ENCODE results near the gene GRK5. TPM values are rescaled to one million over a fixed set of nuclear protein-coding genes. Genes with fewer than 3 reads are reported as not detected.

The GRK5 gene
- total RNA-seq, 1 experiment from 2014 or later, result 1.2 TPM

DNA sequence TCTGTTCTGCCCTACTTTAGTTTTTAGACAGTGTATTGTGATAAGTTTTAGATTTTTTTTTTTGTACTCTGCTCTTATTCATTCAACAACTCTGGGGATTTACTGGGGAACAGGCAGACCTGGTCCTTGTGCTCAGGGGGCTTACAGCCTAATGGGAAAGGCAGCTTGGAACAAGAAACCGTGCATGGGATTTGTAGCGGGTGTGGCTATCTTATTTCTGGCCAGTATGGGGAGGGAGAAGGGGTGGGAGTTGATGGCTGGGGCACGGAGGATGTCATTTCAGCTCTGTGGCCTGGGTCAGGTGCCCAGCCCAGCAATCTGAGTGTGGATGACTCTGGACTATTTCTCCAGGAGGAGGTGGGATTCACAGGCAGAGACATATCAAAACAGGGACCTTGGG, 47.0 kb downstream of the GRK5 start:
- H2AK5ac ChIP-seq (ENCODE audit: insufficient read length, low read length), result no peak overlapping the region
- no peak overlapping the region for H3K23ac ChIP-seq (ENCODE audit: insufficient read length, low read depth, low read length)
- H3K79me1 ChIP-seq (ENCODE audit: insufficient read depth, low read depth, low read length, poor library complexity, severe bottlenecking), result no peaks in the 10 kb centered on the region
- no peak overlapping the region for H3K14ac ChIP-seq (ENCODE audit: insufficient read depth, low read length)
- Mint-ChIP-seq H3K27me3 (ENCODE audit: low read depth) (peaks cover 73% of the 10 kb centered on the region), H3K9me3 (peaks cover 2 to 4% of the 10 kb centered on the region in 2 experiments; a peak in 3 of 5 replicates), H3K4me1 (peaks cover 24 to 27% of the 10 kb centered on the region in 2 experiments), H3K27ac (no peak overlapping the region), H3K36me3 (ENCODE audit: insufficient read depth in 1 of 3, low read depth in 3 of 3) (peaks cover 0 to 6% (median 0%) of the 10 kb centered on the region in 3 experiments; a peak in 2 of 7 replicates), H3K4me3 (no peak overlapping the region)
- peaks cover 5% of the 10 kb centered on the region; the same call in 1 of the 2 replicates for H3K27me3 ChIP-seq (ENCODE audit: insufficient read depth, low read length)
- H4K91ac ChIP-seq (ENCODE audit: insufficient read length, low read depth, low read length), result no peak overlapping the region
- H3K79me2 ChIP-seq (ENCODE audit: insufficient read depth, low read length), result no peaks in the 10 kb centered on the region
- DNase-seq, result no peak
- no CpG with 5 or more reads among the region's 3 CpGs for WGBS (ENCODE audit: extremely low coverage, insufficient read length, low lambda C conversion rate)
- H3K4me2 ChIP-seq (ENCODE audit: insufficient read depth, insufficient read length, low read length), result no peak overlapping the region
- H4K5ac ChIP-seq (ENCODE audit: insufficient read length, low read depth, low read length), result no peak overlapping the region
- H4K8ac ChIP-seq (replicated peaks; ENCODE audit: insufficient read length, low read depth, low read length), result no peak overlapping the region
- TF ChIP-seq, protein P1, sequence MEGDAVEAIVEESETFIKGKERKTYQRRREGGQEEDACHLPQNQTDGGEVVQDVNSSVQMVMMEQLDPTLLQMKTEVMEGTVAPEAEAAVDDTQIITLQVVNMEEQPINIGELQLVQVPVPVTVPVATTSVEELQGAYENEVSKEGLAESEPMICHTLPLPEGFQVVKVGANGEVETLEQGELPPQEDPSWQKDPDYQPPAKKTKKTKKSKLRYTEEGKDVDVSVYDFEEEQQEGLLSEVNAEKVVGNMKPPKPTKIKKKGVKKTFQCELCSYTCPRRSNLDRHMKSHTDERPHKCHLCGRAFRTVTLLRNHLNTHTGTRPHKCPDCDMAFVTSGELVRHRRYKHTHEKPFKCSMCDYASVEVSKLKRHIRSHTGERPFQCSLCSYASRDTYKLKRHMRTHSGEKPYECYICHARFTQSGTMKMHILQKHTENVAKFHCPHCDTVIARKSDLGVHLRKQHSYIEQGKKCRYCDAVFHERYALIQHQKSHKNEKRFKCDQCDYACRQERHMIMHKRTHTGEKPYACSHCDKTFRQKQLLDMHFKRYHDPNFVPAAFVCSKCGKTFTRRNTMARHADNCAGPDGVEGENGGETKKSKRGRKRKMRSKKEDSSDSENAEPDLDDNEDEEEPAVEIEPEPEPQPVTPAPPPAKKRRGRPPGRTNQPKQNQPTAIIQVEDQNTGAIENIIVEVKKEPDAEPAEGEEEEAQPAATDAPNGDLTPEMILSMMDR (conservative IDR thresholded peaks at IDR 0.05), result no peak
- no peak overlapping the region for H2BK15ac ChIP-seq (ENCODE audit: low read depth, low read length)
- no peaks in the 10 kb centered on the region for H3K23me2 ChIP-seq (ENCODE audit: insufficient read length, low read depth, low read length, poor library complexity, severe bottlenecking)
- H4K20me1 ChIP-seq (ENCODE audit: control insufficient read depth, insufficient read depth, insufficient read length), result no peaks in the 10 kb centered on the region
- no peak overlapping the region for H3T11ph ChIP-seq (ENCODE audit: low read length)
- no peak overlapping the region for H3K56ac ChIP-seq (ENCODE audit: insufficient read length, low read depth, low read length)
- no peak overlapping the region for H3K4ac ChIP-seq (ENCODE audit: low read depth, low read length)
- H3K9ac ChIP-seq (ENCODE audit: extremely low read depth, insufficient read length, low read length), result no peak overlapping the region
- no peak overlapping the region for H2BK120ac ChIP-seq (ENCODE audit: low read depth, low read length, poor library complexity, severe bottlenecking)
- H3K27ac ChIP-seq (ENCODE audit: insufficient read length, low read depth, low read length), result no peak overlapping the region
- H2BK20ac ChIP-seq (ENCODE audit: low read depth, low read length, poor library complexity, severe bottlenecking), result no peak overlapping the region
- no peak overlapping the region for H2AFZ ChIP-seq (ENCODE audit: low read length)
- peaks cover 2% of the 10 kb centered on the region; the same call in 1 of the 2 replicates for H3K4me1 ChIP-seq (ENCODE audit: insufficient read depth, low read length)
- no peak overlapping the region for H3K18ac ChIP-seq (ENCODE audit: insufficient read length, low read depth, low read length)
- H2BK12ac ChIP-seq (ENCODE audit: insufficient read length, low read depth, low read length), result no peak overlapping the region
- H2BK5ac ChIP-seq (ENCODE audit: insufficient read length, low read length), result no peak overlapping the region
- no peaks in the 10 kb centered on the region for H3K9me3 ChIP-seq (ENCODE audit: control insufficient read depth, low read depth, low read length)

Measured in H9 (cell line).